Skeletal muscle satellite cell (primary cell): ENCODE results near the gene LHFPL6.

Experiments
- H3K27me3 ChIP-seq: 2 replicates; pipeline ENCODE4 v1.7.0; 2013; ENCODE audit warnings: low read length; ENCODE audit not compliant: control insufficient read depth, insufficient read depth
- H3K36me3 ChIP-seq: 2 replicates; pipeline ENCODE4 v1.7.0; 2013; ENCODE audit warnings: mild to moderate bottlenecking, control low read depth, low read length; ENCODE audit not compliant: insufficient read depth
- H3K4me1 ChIP-seq: 2 replicates; pipeline ENCODE4 v1.7.0; 2013; ENCODE audit warnings: low read length; ENCODE audit not compliant: control insufficient read depth, insufficient read depth
- H3K4me2 ChIP-seq: 2 replicates; pipeline ENCODE4 v1.7.0; 2013; ENCODE audit warnings: mild to moderate bottlenecking, low read length
- H3K4me3 ChIP-seq: 2 replicates; pipeline ENCODE4 v1.7.0; 2013; ENCODE audit warnings: low read length
- H3K9ac ChIP-seq: 2 replicates; pipeline ENCODE4 v1.7.0; 2013; ENCODE audit warnings: mild to moderate bottlenecking, low read depth, low read length, moderate library complexity
- H3K9me3 ChIP-seq: replicated peaks from 2 replicates; pipeline ENCODE4 v1.7.0; 2013; ENCODE audit warnings: mild to moderate bottlenecking, control low read depth, low read length

Gene LHFPL6

DNA sequence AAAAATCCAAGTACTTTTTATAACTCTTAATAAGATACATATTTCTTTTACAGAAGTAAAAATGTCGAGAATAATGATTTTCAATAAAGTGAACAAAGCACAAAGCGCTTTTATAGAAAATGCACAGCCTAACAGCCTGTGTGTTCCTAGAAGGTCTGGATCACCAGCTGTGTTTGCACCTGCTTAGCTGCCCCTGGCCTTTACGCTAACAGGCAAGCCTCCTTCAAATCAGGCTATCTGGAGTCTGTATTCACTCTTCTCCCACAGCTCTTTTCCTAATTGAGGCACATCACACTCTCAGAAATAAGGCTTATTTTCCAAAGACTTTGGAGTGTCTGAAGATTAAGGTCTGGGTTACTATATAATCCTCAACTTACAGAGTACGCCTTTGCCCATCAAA lies 183.1 kb downstream of the LHFPL6 start:
- Histone ChIP-seq H3K4me1 (peaks cover 16% of the 10 kb centered on the region), H3K4me2 (no peak overlapping the region), H3K9me3 (no peaks in the 10 kb centered on the region), H3K9ac (no peak overlapping the region), H3K27me3 (no peaks in the 10 kb centered on the region), H3K36me3 (no peaks in the 10 kb centered on the region), H3K4me3 (no peak overlapping the region)

DNA sequence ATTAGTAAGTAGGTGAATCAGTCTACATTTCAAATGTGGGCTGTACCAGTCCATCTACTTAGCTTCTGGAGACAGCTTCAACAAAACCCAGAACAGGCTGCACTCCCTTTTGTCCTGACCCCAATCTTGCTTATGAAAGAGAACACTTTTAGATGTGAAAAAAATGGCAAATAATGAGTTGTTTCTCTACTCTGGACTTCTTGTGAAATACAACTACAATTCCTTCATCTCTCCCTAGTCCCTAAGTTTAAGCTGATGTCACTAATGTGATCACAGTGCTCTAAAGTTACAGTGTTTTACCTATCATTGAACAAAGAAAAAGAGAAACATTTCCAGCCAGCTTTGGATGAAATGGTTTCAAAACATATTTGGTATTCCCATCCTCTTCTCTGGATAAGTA lies 183.9 kb downstream of the LHFPL6 start:
- Histone ChIP-seq H3K36me3 (no peaks in the 10 kb centered on the region), H3K27me3 (no peaks in the 10 kb centered on the region), H3K4me2 (no peak overlapping the region), H3K4me3 (no peak overlapping the region), H3K4me1 (peaks cover 16% of the 10 kb centered on the region), H3K9ac (no peak overlapping the region), H3K9me3 (no peaks in the 10 kb centered on the region)

DNA sequence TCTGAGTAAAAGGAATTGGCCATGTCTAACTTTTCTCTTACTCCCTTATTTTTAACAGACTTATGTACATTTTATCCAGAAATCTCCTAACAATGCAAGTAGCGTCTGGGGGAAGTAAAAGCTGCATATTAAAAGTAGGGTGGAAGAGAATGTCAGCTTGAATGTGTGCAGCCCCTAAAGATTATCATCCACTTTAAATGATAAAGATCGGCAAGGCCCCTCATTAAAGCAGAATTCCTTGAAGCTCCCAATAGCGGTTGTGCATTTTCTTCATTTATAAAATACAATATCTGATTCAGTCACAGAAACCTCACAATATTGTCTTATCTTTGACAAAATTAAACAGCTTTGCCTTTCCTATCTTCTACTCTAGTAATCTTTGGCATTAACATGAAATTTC lies 184.6 kb downstream of the LHFPL6 start:
- H3K4me3 ChIP-seq, result no peak overlapping the region
- H3K9me3 ChIP-seq, result no peaks in the 10 kb centered on the region
- peaks cover 16% of the 10 kb centered on the region for H3K4me1 ChIP-seq
- H3K27me3 ChIP-seq, result no peaks in the 10 kb centered on the region
- no peak overlapping the region for H3K9ac ChIP-seq
- no peaks in the 10 kb centered on the region for H3K36me3 ChIP-seq
- no peak overlapping the region for H3K4me2 ChIP-seq

DNA sequence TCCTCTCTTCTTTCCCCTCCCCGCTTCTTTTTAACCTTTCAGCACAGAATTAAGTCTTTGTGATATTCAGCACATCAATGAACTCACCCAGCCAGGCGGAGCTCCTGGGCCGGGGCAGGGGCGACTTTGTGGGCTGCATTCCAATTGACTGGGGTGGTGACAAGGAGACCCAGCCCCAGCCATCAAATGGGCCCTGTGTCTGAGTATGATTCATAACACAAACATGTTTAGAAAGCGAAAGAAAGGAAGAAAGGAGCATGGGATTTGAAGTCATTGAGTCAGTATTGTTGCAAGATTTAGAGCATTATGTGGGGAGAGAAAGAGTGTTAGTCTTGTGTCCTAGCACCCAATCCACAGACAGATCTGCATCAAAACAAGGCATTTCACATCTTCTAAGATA lies 185.3 kb downstream of the LHFPL6 start:
- Histone ChIP-seq H3K27me3 (no peaks in the 10 kb centered on the region), H3K4me3 (peak overlapping the region; percentile 50), H3K36me3 (no peaks in the 10 kb centered on the region), H3K9me3 (no peaks in the 10 kb centered on the region), H3K9ac (no peak overlapping the region), H3K4me1 (peaks cover 16% of the 10 kb centered on the region), H3K4me2 (peak overlapping the region; percentile 64)

DNA sequence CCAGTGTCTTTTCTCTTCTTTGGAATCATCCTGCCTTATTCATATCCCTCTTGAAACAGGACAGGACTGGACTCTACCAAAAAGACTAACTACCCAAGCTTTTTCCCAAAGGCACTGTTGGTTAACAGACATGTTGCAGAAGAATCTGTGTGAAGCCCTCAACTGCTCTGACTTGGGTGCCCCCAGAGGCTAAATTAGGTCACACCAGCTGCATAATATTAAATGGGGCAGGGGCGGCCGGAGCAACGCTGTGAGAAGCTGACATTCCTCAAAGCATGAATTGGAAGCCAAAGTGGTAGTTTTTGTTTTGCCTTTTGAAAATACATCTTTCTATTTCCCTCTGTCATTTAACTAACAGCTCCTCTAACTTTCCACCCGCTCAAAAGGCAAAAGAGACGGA lies 185.9 kb downstream of the LHFPL6 start:
- no peak overlapping the region for H3K9ac ChIP-seq
- H3K27me3 ChIP-seq, result no peaks in the 10 kb centered on the region
- H3K4me3 ChIP-seq, result peak overlapping the region; percentile 50
- H3K9me3 ChIP-seq, result no peaks in the 10 kb centered on the region
- H3K36me3 ChIP-seq, result no peaks in the 10 kb centered on the region
- H3K4me1 ChIP-seq, result peaks cover 16% of the 10 kb centered on the region
- H3K4me2 ChIP-seq, result peak overlapping the region; percentile 64

DNA sequence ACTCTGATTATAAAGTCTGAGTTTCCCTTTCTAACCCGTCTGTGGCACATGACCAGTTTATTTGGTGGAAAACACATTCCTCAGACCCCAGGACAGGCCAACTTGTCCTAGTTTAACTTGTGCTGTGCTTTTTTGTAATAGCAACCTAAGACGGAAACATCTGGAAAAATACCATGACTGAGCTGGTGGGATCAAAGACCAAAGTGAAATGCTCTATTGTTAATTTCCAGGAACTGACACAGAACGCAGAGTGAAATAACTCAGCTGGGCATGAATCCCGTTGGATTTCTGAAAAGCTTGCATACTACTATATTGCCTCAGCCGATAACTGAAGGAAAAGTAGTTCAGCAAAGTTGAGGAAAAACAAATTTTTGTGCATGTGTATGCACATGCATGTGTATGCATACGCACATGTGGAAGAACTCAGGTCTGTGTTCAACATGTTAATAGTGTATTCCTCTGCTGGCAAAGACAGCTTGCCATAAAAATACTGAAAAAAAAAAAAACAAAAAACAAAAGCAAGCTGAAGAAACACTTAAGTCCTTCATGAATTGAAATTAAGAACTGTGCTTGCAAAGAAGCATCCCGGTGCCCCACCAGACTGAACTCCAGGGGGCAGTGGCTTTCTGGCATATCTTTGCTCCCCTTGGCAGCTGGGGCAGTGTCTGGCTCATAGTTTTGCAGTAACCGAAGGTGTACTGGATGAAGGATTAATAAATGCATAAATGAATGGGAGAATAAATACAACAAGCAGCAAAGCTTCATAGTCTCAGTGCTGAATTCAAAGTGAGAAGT lies 187.8 kb downstream of the LHFPL6 start:
- no peak overlapping the region for H3K4me2 ChIP-seq
- peaks cover 25% of the 10 kb centered on the region for H3K4me1 ChIP-seq
- H3K9ac ChIP-seq, result no peak overlapping the region
- H3K9me3 ChIP-seq, result no peaks in the 10 kb centered on the region
- no peaks in the 10 kb centered on the region for H3K27me3 ChIP-seq
- H3K36me3 ChIP-seq, result no peaks in the 10 kb centered on the region
- no peak overlapping the region for H3K4me3 ChIP-seq

DNA sequence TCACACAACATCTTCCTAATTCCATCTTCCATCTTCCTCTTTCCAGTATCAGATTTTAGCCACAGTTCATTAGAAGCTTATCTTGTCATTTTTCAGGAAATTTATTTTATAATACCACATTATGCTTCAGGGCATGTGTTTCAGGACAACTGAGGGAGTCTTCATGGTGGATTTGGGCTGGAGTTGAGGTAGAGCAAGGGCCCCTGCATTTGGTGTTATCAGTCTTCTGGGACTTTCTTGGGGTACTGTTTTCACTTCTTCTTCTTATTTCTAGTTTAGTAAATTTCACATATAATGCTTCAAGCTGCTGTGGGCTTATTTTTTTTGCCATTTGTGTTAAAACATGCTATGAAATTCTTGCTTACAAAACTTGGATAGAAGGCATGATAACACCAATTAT lies 188.7 kb downstream of the LHFPL6 start:
- H3K9me3 ChIP-seq, result no peaks in the 10 kb centered on the region
- no peak overlapping the region for H3K4me3 ChIP-seq
- no peaks in the 10 kb centered on the region for H3K27me3 ChIP-seq
- no peak overlapping the region for H3K9ac ChIP-seq
- H3K4me2 ChIP-seq, result no peak overlapping the region
- no peaks in the 10 kb centered on the region for H3K36me3 ChIP-seq
- H3K4me1 ChIP-seq, result peaks cover 31% of the 10 kb centered on the region

DNA sequence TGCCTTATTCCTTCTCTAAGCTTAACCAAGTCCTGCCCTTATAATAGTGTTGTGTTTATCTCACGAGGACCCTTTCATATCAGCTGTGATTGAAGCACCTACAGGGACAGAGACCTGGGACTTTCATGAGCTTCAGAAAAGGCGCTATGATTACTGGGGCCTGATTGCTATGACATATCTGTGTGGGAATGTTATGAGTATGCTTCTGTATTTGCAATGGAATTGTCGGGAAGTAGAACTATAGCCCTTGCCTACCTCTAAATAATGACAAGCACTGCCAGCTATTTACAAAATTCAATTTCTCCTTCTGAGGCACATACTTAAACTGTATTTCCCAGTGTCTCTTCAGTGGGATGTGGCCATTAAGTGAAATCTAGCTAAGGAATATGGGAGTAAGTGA lies 191.5 kb downstream of the LHFPL6 start:
- Histone ChIP-seq H3K27me3 (no peaks in the 10 kb centered on the region), H3K9ac (no peak overlapping the region), H3K4me1 (peaks cover 19% of the 10 kb centered on the region), H3K4me2 (no peak overlapping the region), H3K36me3 (no peaks in the 10 kb centered on the region), H3K9me3 (no peaks in the 10 kb centered on the region), H3K4me3 (no peak overlapping the region)

DNA sequence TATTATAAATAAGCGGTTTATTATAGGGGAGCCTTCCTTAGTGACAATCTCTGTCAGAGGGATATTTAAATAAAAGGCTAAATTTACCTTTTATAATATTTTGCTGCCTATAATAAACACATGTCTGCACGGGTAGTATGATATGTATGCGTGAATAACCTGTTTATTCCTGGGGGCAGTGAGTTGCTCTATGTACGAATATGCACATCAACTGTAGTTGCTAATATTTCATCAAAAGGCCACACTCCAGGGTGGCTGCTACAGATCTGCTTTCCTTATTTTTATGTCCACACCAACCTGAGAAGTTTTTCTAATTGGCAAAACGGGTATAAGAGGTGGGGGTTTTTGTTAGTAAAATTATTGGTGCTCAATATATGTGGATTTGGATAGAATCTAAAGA lies 192.0 kb downstream of the LHFPL6 start:
- H3K9ac ChIP-seq, result no peak overlapping the region
- no peak overlapping the region for H3K4me2 ChIP-seq
- H3K36me3 ChIP-seq, result no peaks in the 10 kb centered on the region
- H3K9me3 ChIP-seq, result no peaks in the 10 kb centered on the region
- H3K4me3 ChIP-seq, result no peak overlapping the region
- peaks cover 19% of the 10 kb centered on the region for H3K4me1 ChIP-seq
- no peaks in the 10 kb centered on the region for H3K27me3 ChIP-seq

DNA sequence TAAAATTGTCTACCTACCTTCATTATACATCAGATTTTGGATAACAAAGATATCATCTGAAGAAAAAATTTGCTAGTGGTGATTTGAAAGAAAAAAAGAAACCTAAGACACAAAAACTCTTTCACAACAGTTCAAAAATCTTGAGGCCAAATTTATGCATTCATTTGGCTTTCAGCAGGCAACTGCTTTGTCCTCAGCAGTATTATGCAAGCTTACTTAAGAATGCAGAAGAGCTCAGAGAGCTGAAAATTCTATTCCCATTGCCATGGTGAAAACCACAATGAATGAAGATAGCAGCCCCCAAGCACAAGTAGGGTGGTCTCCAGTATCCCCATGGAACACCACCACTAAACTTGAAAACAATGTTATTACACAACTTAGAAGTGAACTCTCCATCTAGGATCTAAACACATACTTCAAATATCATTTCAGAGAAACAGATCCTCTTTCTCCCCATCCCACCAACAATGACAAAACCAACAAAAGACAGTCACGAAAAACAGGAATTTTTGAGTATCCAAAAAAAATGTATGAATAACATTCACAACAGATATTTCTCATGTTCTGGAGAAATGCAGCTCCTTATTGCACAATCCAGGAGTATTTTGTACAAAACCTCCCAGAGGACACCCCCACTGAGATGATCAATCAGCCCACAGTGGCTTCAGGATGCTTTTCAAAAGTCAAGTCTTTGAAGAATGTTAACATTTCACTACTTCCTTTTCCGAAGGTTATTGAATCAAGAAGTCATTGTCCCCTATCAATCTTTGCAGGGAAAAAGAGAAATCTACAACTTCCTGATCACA lies 192.7 kb downstream of the LHFPL6 start:
- Histone ChIP-seq H3K9ac (no peak overlapping the region), H3K4me3 (no peak overlapping the region), H3K36me3 (no peaks in the 10 kb centered on the region), H3K9me3 (no peaks in the 10 kb centered on the region), H3K27me3 (no peaks in the 10 kb centered on the region), H3K4me1 (peaks cover 15% of the 10 kb centered on the region), H3K4me2 (peak overlapping the region; percentile 39)

DNA sequence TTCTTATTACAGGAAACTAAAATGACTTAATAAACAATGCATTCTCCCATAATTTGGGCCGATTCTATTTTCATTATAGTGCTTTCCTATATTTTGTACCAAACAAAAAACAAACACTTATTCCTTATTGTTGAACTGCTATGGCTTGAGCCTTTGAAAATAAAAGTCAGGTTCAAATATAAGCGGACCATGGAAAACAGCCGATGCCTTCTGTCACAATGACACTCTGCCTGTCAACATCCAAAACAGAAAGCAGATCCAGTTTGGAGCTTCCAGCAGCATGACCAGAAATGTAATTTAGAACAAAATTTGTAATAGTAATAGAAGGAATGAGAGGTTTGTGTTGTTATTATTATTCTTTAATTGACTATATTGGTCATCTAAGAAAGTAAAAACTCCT lies 194.5 kb downstream of the LHFPL6 start:
- no peaks in the 10 kb centered on the region for H3K36me3 ChIP-seq
- no peaks in the 10 kb centered on the region for H3K9me3 ChIP-seq
- H3K27me3 ChIP-seq, result no peaks in the 10 kb centered on the region
- H3K4me3 ChIP-seq, result no peak overlapping the region
- peaks cover 15% of the 10 kb centered on the region for H3K4me1 ChIP-seq
- no peak overlapping the region for H3K4me2 ChIP-seq
- no peak overlapping the region for H3K9ac ChIP-seq

DNA sequence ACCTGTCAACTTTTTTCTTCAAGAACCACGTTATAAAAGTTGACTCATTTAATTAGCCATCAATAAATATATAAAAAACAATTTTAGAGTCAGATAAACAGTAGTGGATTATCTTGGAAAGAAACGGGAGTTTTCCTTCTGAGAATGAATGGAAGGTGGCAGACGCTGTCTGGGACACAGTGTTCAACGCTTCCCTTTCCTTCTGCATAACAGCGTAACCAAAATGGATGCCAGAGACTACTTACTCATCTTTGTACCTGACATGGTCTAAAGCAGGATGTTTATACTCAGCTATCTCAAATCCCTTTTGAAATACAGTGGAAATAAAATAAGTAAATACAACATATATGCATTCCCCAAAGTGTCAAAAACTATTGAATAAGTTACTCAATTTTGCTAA lies 195.2 kb downstream of the LHFPL6 start:
- Histone ChIP-seq H3K9ac (no peak overlapping the region), H3K9me3 (no peaks in the 10 kb centered on the region), H3K4me1 (peaks cover 15% of the 10 kb centered on the region), H3K4me3 (no peak overlapping the region), H3K4me2 (no peak overlapping the region), H3K36me3 (no peaks in the 10 kb centered on the region), H3K27me3 (no peaks in the 10 kb centered on the region)
